Activated CD4-positive, alpha-beta T cell treated with anti-CD3 and anti-CD28 coated beads for 36 hours (primary cell): ENCODE results near the gene FAM107A. TPM values are rescaled to one million over a fixed set of nuclear protein-coding genes. Genes with fewer than 3 reads are reported as not detected.

Experiments
- ATAC-seq: fragments of 200-7000 bp; cut with Tn5 transposase; one replicate; pipeline ENCODE4 v1.10.0; 2021; ENCODE audit warnings: mild to moderate bottlenecking, moderate library complexity
- CTCF ChIA-PET: fragments of 350-600 bp; sonication (Branson Sonifier 250); formaldehyde crosslinking; loops from one replicate; lab custom pipeline; 2021; ENCODE audit warnings: antibody characterized with exemption; lab: Charles Lee
- POLR2A ChIA-PET: fragments of 350-600 bp; sonication (Branson Sonifier 250); formaldehyde crosslinking; loops from one replicate; lab custom pipeline; 2021; ENCODE audit warnings: antibody characterized with exemption, inconsistent platforms; lab: Charles Lee
- DNase-seq: peaks from one replicate; pipeline ENCODE4 v3.0.0-alpha.2; 2020
- H3K27ac Mint-ChIP-seq: one replicate; pipeline ENCODE4 v1.8.0; 2021; ENCODE audit warnings: mixed read lengths
- H3K27me3 Mint-ChIP-seq: one replicate; pipeline ENCODE4 v1.8.0; 2021; ENCODE audit warnings: mixed read lengths
- H3K36me3 Mint-ChIP-seq: one replicate; pipeline ENCODE4 v1.8.0; 2021; ENCODE audit warnings: low read depth, mixed read lengths
- H3K4me1 Mint-ChIP-seq: one replicate; pipeline ENCODE4 v1.8.0; 2021; ENCODE audit warnings: mixed read lengths
- H3K4me3 Mint-ChIP-seq: one replicate; pipeline ENCODE4 v1.8.0; 2021; ENCODE audit warnings: mild to moderate bottlenecking, moderate library complexity, mixed read lengths
- H3K9me3 Mint-ChIP-seq: one replicate; pipeline ENCODE4 v1.8.0; 2021; ENCODE audit warnings: low read depth, mixed read lengths
- intact Hi-C, 2 experiments: fragments of 100-400 bp; cut with DNase I in 1 of 2; cut with micrococcal nuclease in 1 of 2; formaldehyde crosslinking; loops; one replicate each; pipeline versions ENCODE4 v1.14.2 to v1.15.1; 2022 to 2024; cut with DNase I, micrococcal nuclease
- total RNA-seq, 2 experiments: library from RNA; stranded (reverse); gene quantifications; one replicate each; pipeline ENCODE4 v1.2.3, GENCODE V29; 2021

FAM107A gene
- total RNA-seq, 2 experiments from 2014 or later = not detected

DNA sequence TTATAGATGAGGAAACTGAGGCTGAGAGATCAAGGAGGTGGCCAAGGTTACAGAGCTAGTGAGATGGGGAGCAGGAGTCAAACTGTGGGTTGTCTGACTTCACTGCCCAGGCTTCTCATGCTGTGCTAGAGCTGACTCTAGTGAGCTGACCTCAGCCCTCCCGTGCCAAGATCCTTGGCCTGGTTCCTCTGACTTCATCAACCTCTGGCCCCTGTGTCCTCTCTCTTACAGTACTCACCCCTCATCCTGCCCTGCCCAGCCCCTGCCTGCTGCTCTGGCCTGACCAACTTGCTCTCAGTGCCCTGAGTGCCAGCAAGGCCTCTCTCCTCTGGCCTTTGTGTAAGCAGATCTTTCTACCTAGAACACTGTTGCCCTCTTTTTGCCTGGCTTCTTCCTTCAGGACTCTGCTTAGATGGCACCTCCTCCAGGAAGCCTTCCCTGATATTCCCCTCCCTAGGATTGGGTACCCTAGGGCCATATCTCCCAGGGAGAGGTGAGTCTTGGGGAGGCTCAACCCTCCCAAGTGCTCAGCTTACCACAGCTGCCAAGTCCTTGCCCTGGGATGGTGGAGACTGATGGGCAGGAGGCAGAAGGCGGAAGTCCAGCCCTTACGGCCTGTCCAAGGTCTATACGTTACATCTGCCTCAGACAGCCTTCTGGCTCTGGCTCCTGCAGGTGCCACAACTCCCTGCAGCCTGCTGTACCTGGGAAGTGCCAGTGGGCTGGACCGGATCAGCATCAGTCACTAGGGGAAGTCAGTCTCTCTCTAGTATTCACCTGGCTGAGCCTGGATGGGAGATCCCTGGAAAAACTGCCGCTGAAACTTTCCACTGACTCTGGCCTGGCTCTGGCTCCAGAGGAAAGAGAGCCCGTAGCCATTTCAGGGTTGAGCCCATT, 36.3 kb upstream of the FAM107A start:
- Mint-ChIP-seq H3K4me1 (no peaks in the 10 kb centered on the region), H3K4me3 (no peak overlapping the region), H3K36me3 (no peaks in the 10 kb centered on the region), H3K9me3 (no peaks in the 10 kb centered on the region), H3K27ac (no peak overlapping the region), H3K27me3 (no peaks in the 10 kb centered on the region)
- intact Hi-C loops = no loop called here
- ChIA-PET CTCF (interaction anchor here (0.6 to 1.5 kb wide), 3 partner anchors 17 to 1519 kb away, joined by 3 to 4 read pairs (median 3); no protein-coding TSS in a partner anchor), POLR2A (no interaction called here)
- DNase-seq (no peak), ATAC-seq (no peak)

GRCh38 chr3:58612830-58613229, 35.6 kb upstream of the FAM107A start:
- CTCF ChIA-PET = interaction anchor here (0.6 to 1.5 kb wide), 3 partner anchors 18 to 1518 kb away, joined by 3 to 4 read pairs (median 3); no protein-coding TSS in a partner anchor
- H3K9me3 Mint-ChIP-seq = no peaks in the 10 kb centered on the region
- no peak for DNase-seq
- H3K4me1 Mint-ChIP-seq = peaks cover 1% of the 10 kb centered on the region
- ATAC-seq = no peak
- no peak overlapping the region for H3K4me3 Mint-ChIP-seq
- H3K27ac Mint-ChIP-seq = no peak overlapping the region
- no peaks in the 10 kb centered on the region for H3K27me3 Mint-ChIP-seq
- intact Hi-C loops = no loop called here
- POLR2A ChIA-PET = interaction anchor here (0.7 kb wide), 1 partner anchor 9 kb away, joined by 6 read pairs; no protein-coding TSS in a partner anchor
- no peaks in the 10 kb centered on the region for H3K36me3 Mint-ChIP-seq

DNA sequence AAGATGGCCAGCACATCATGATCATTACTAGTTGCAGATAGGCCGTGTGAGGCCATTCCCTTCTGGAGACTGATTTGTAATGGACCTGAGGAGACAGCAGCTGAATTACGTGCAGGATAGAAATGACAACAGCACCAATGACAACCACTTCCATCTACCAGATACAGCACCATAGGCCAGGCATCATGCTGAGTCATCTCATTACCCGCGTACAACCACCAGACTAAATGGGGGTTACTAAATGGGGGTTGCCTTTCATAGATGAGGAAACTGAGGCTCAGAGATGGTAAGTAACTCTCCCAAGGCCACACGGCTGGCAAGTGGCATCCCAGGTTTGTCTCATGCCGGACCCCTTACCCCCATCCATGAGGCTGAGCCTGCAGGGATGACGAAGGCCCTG, 32.8 kb upstream of the FAM107A start:
- ChIA-PET POLR2A (no interaction called here), CTCF (no interaction called here)
- peaks cover 4% of the 10 kb centered on the region for H3K4me1 Mint-ChIP-seq
- H3K27ac Mint-ChIP-seq = no peak overlapping the region
- H3K4me3 Mint-ChIP-seq = no peak overlapping the region
- ATAC-seq (peak; percentile 60), DNase-seq (no peak)
- H3K36me3 Mint-ChIP-seq = no peaks in the 10 kb centered on the region
- peaks cover 6% of the 10 kb centered on the region for H3K27me3 Mint-ChIP-seq
- no peaks in the 10 kb centered on the region for H3K9me3 Mint-ChIP-seq
- intact Hi-C loops = no loop called here

DNA sequence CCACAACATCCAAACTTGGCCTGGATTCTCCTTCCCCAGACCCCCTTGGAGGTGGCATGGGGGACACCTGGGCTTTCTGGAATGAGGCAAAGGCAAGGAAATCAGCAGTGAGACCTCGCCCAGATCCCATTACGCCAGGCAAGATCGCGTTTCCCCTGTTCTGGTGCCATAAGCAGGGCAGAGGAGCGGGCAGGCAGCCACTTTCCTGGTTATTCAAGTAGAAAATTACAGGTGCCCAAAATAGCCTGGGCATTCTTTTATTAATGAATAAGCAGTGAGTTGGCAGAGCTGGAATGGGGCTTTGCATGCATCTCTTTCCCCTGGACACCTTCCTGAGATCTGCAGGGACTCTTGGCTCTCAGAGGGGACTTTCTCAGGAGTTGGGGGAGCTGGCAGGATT, 31.5 kb upstream of the FAM107A start:
- Mint-ChIP-seq H3K27ac (no peak overlapping the region), H3K4me3 (no peak overlapping the region), H3K36me3 (no peaks in the 10 kb centered on the region), H3K4me1 (peaks cover 4% of the 10 kb centered on the region), H3K9me3 (no peaks in the 10 kb centered on the region), H3K27me3 (peaks cover 6% of the 10 kb centered on the region)
- intact Hi-C loops = no loop called here
- no peak for DNase-seq
- no peak for ATAC-seq
- POLR2A ChIA-PET = no interaction called here
- CTCF ChIA-PET = interaction anchor here (0.7 to 1.9 kb wide), 3 partner anchors 17 to 1692 kb away, joined by 3 to 7 read pairs (median 6); no protein-coding TSS in a partner anchor

GRCh38 chr3:58607816-58608215, 30.6 kb upstream of the FAM107A start:
- Mint-ChIP-seq H3K4me3 (no peak overlapping the region), H3K9me3 (no peaks in the 10 kb centered on the region), H3K27me3 (peaks cover 10% of the 10 kb centered on the region), H3K27ac (no peak overlapping the region), H3K36me3 (no peaks in the 10 kb centered on the region), H3K4me1 (peaks cover 4% of the 10 kb centered on the region)
- DNase-seq (no peak), ATAC-seq (peak; percentile 65)
- ChIA-PET CTCF (interaction anchor here (1.2 to 1.9 kb wide), 2 partner anchors 18 to 22 kb away, joined by 6 to 7 read pairs; no protein-coding TSS in a partner anchor), POLR2A (no interaction called here)
- intact Hi-C loops = no loop called here

DNA sequence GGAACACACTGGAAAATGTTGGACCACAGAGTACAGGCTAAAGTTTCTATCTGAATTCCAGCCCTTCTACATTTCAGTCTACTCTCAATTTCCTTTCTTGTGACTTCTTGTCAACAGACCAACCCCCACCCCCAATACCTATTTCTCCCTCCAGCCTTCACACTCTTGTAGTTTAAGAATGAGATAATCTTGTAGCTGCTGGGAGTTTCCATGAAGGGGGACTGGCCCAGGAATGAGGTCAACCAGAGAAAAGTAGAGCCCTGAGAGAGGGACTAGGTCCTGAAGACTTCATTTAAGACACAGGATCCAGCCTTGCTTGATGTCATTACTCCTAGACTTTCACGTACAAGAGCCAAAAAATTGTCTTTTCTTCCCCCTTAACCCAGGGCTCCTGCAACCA, 29.5 kb upstream of the FAM107A start:
- intact Hi-C loops = no loop called here
- H3K4me3 Mint-ChIP-seq = no peak overlapping the region
- no peak for ATAC-seq
- H3K36me3 Mint-ChIP-seq = no peaks in the 10 kb centered on the region
- peaks cover 15% of the 10 kb centered on the region for H3K27me3 Mint-ChIP-seq
- H3K27ac Mint-ChIP-seq = no peak overlapping the region
- CTCF ChIA-PET = interaction anchor here (0.6 to 0.8 kb wide), 2 partner anchors 9 to 1171 kb away, joined by 3 read pairs; no protein-coding TSS in a partner anchor
- POLR2A ChIA-PET = no interaction called here
- DNase-seq = no peak
- H3K9me3 Mint-ChIP-seq = no peaks in the 10 kb centered on the region
- H3K4me1 Mint-ChIP-seq = peaks cover 4% of the 10 kb centered on the region

DNA sequence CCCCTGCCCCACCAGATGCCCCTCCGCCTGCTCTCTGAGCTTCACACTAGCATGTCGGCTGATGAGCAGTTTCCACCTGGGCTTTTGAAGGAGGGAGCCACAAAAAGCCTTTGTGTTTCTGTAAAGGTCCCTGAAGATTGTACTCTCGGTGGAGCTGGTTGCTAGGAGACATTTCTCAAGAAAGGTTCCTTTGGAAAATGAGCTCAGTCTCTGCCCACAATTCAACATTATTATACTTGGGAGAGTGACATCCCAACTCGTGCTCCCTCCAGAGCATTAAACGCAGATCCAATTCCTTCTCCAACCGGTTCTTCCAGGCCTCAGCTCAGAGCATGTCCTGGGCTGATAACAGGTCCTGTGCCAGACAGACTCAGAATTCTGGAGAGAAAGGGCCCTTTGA, 26.8 kb upstream of the FAM107A start:
- ChIA-PET CTCF (interaction anchor here (1.0 kb wide), 1 partner anchor 26 kb away, joined by 3 read pairs; no protein-coding TSS in a partner anchor), POLR2A (no interaction called here)
- ATAC-seq = no peak
- Mint-ChIP-seq H3K36me3 (no peaks in the 10 kb centered on the region), H3K27ac (no peak overlapping the region), H3K9me3 (no peaks in the 10 kb centered on the region), H3K4me3 (no peak overlapping the region), H3K27me3 (peaks cover 15% of the 10 kb centered on the region), H3K4me1 (peaks cover 4% of the 10 kb centered on the region)
- intact Hi-C loops = no loop called here
- DNase-seq = no peak

DNA sequence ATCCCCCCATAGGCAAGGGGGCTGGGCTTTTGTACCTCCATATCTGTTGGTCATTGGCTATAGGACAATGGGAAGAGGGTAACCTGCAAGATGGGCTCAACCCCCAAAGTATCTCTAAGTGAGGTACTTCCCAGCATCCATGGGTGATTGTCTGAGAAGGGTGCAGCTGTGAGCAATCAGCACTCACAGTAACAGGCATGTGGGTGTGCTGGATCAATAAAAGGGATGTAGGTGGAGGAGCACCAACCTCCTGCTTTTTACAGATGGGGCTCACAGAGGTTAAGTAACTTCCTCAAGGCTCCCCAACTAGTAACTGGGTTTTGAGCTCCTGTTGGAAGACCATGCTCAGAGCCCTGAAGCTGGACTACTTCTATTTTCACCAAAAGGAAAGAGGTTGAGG, 26.4 kb upstream of the FAM107A start:
- ChIA-PET POLR2A (no interaction called here), CTCF (interaction anchor here (1.0 kb wide), 1 partner anchor 27 kb away, joined by 3 read pairs; no protein-coding TSS in a partner anchor)
- H3K4me1 Mint-ChIP-seq = peaks cover 4% of the 10 kb centered on the region
- no peak overlapping the region for H3K27ac Mint-ChIP-seq
- no peak overlapping the region for H3K4me3 Mint-ChIP-seq
- H3K27me3 Mint-ChIP-seq = peaks cover 16% of the 10 kb centered on the region
- ATAC-seq (no peak), DNase-seq (no peak)
- no peaks in the 10 kb centered on the region for H3K36me3 Mint-ChIP-seq
- no peaks in the 10 kb centered on the region for H3K9me3 Mint-ChIP-seq
- intact Hi-C loops = no loop called here

- H3K9me3 Mint-ChIP-seq = no peaks in the 10 kb centered on the region
- ChIA-PET CTCF (interaction anchor here (0.6 to 1.6 kb wide), 3 partner anchors 12 to 101 kb away, joined by 3 to 4 read pairs (median 3); no protein-coding TSS in a partner anchor), POLR2A (no interaction called here)
- H3K4me3 Mint-ChIP-seq = no peak overlapping the region
- no peaks in the 10 kb centered on the region for H3K4me1 Mint-ChIP-seq
- ATAC-seq = no peak
- H3K27ac Mint-ChIP-seq = no peak overlapping the region
- intact Hi-C loops = no loop called here
- no peak for DNase-seq
- H3K27me3 Mint-ChIP-seq = peaks cover 10% of the 10 kb centered on the region
- H3K36me3 Mint-ChIP-seq = no peaks in the 10 kb centered on the region
These were observed 20.6 kb upstream of the FAM107A start for GRCh38 chr3:58597770-58598310.

- intact Hi-C loops = no loop called here
- Mint-ChIP-seq H3K4me1 (no peaks in the 10 kb centered on the region), H3K4me3 (no peak overlapping the region), H3K27me3 (peaks cover 5% of the 10 kb centered on the region), H3K27ac (no peak overlapping the region), H3K9me3 (no peaks in the 10 kb centered on the region), H3K36me3 (no peaks in the 10 kb centered on the region)
- ChIA-PET CTCF (interaction anchor here (0.5 to 1.6 kb wide), 5 partner anchors 12 to 597 kb away, joined by 3 to 4 read pairs (median 3); no protein-coding TSS in a partner anchor), POLR2A (no interaction called here)
- ATAC-seq (no peak), DNase-seq (no peak)
These were observed 19.8 kb upstream of the FAM107A start for GRCh38 chr3:58596834-58597518.

- POLR2A ChIA-PET = no interaction called here
- Mint-ChIP-seq H3K4me3 (no peak overlapping the region), H3K27me3 (peaks cover 8% of the 10 kb centered on the region), H3K4me1 (no peaks in the 10 kb centered on the region), H3K36me3 (no peaks in the 10 kb centered on the region), H3K9me3 (no peaks in the 10 kb centered on the region), H3K27ac (no peak overlapping the region)
- DNase-seq (no peak), ATAC-seq (no peak)
- CTCF ChIA-PET = no interaction called here
- intact Hi-C loops = no loop called here
These were observed 16.9 kb upstream of the FAM107A start for GRCh38 chr3:58594117-58594516.
